ENCODE measurements around the gene SNRPD2.

GRCh38 chr19:45717983-45718650 is 26.4 kb upstream of the SNRPD2 start:
- TF ChIP-seq CTCF (conservative IDR thresholded peaks at IDR 0.05) (no peak), ZFX (IDR thresholded peaks at IDR 0.05) (no peak)
